Pancreas (tissue), 10 donors: Measurements from ENCODE around the gene PRRT1. TPM values are rescaled to one million over a fixed set of nuclear protein-coding genes. Genes with fewer than 3 reads are reported as not detected.

Source experiments
- ATAC-seq, 4 donors: fragments of 200-7000 bp; cut with Tn5 transposase; one replicate each; pipeline versions ENCODE4 v1.8.0 to v1.9.1; 2020; ENCODE audit warnings: mild to moderate bottlenecking in 4 of 4, moderate library complexity in 4 of 4
- DNase-seq, 6 donors: peaks; one replicate each; pipeline ENCODE4 v3.0.0-alpha.2; 2020
- FAIRE-seq: peaks from 2 replicates; lab custom pipeline; 2012; peaks lifted over from hg19 to GRCh38; lab: Jason Lieb, UNC
- H3K27ac ChIP-seq, 4 donors: fragments of 200-600 bp; sonication (generic); 1 replicate in 3 of 4; 2 replicates in 1 of 4; pipeline versions ENCODE4 v1.5.0 to v1.8.0; 2020
- H3K27me3 ChIP-seq, 4 donors: fragments of 200-600 bp; one replicate each; pipeline ENCODE4 v1.8.0; 2021
- H3K36me3 ChIP-seq, 3 donors: fragments of 200-600 bp; sonication (generic) in 1 of 3; one replicate each; pipeline versions ENCODE4 v1.5.0 to v1.8.0; 2020 to 2021
- H3K4me1 ChIP-seq, 3 donors: fragments of 200-600 bp; one replicate each; pipeline ENCODE4 v1.8.0; 2021
- H3K4me3 ChIP-seq, 4 donors: fragments of 200-600 bp; sonication (generic) in 2 of 4; one replicate each; pipeline versions ENCODE4 v1.5.0 to v1.8.0; 2020 to 2021
- H3K9me3 ChIP-seq, 4 donors: fragments of 200-600 bp; one replicate each; pipeline ENCODE4 v1.8.0; 2021
- CTCF ChIP-seq, 4 donors: fragments of 200-600 bp; sonication (generic) in 3 of 4; IDR thresholded peaks; one replicate each; pipeline versions ENCODE4 v1.5.0 to v1.8.0; 2021; ENCODE audit warnings: antibody characterized with exemption in 4 of 4
- WGBS, 2 donors: extraction: QIAGEN DNeasy Blood & Tissue Kit; methylation state at CpG; one replicate each; pipeline ENCODE4 v1.1.7; 2013; 5-methylcytosine and 5-hydroxymethylcytosine counted together
- intact Hi-C, 3 donors: fragments of 100-400 bp; cut with DNase I; formaldehyde crosslinking; loops; one replicate each; pipeline versions ENCODE4 v1.11.1 to v1.14.2; 2022
- polyA plus RNA-seq, 2 donors: library from polyadenylated mRNA; stranded (reverse); fragments of 200-250 nt; gene quantifications; one replicate each; pipeline ENCODE4 v1.2.3, GENCODE V29; 2013
- total RNA-seq, 6 donors: library from RNA; stranded (reverse); fragmentation: NEBNext Ultra II Directional in 4 of 6; extraction: Animal tissue kit (Norgen Biotek cat#: 25700) in 4 of 6; gene quantifications; one replicate each; pipeline versions ENCODE4 v1.2.1 to v1.2.4, GENCODE V29; 2021 to 2023
- donor health status: healthy with polysubstance abuse.
- donor health status: DM: no; HTN: no; CAD: no; lungs with moderate emphysema.
- donor health status: DM: no; HTN: no; CAD: no.
- donor health status: control.
- donor health status: control.
- donor health status: Bipolar disorder and iron deficiency.
- donor health status: DM: yes; HTN: yes; CAD: no.
- donor health status: DM: no; HTN: no; CAD: no.
- donor health status: DM: no; HTN: no; CAD: no.
- donor health status: DM: yes; HTN: yes; CAD: no.

The PRRT1 gene
- total and polyA plus RNA-seq, 8 donors: 0.08 to 5.8 (median 0.47) TPM

DNA sequence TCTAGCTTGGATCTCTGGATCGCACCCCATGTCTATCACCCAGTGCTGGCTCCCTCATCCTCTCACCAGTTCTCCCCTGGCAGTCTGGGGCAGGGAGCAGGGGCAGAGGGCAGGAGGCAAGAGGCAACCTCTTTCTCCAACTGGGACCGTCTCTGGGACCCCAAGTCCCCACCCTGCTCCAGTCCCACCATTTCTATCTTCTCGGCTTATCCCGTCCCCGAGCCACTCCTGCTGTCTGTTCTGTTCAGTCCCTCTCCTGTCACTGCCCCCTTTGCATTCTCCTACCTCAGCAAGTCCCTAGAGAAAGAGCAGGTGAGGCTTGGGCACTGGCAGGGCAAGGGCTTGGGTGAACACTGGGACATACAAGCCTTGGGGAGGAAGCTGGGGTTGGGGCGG lies 42.0 kb downstream of the PRRT1 start:
- ATAC-seq (no peak), DNase-seq (no peak), FAIRE-seq (no peak)
- intact Hi-C loops: loop anchor here in 1 of 3 donors (10.0 kb wide), 1 partner anchor 55 kb away; the partner anchor contains the start of gene EGFL8
- Histone ChIP-seq H3K36me3 (no peaks in the 10 kb centered on the region), H3K4me3 (no peak overlapping the region), H3K4me1 (peaks cover 0 to 8% (median 0%) of the 10 kb centered on the region in 3 donors), H3K9me3 (no peaks in the 10 kb centered on the region), H3K27me3 (no peaks in the 10 kb centered on the region), H3K27ac (no peak overlapping the region)
- TF ChIP-seq CTCF (IDR thresholded peaks at IDR 0.05): no peak
- WGBS, 2 donors: 35 to 37% methylated on average over 6 of the region's 6 CpGs

DNA sequence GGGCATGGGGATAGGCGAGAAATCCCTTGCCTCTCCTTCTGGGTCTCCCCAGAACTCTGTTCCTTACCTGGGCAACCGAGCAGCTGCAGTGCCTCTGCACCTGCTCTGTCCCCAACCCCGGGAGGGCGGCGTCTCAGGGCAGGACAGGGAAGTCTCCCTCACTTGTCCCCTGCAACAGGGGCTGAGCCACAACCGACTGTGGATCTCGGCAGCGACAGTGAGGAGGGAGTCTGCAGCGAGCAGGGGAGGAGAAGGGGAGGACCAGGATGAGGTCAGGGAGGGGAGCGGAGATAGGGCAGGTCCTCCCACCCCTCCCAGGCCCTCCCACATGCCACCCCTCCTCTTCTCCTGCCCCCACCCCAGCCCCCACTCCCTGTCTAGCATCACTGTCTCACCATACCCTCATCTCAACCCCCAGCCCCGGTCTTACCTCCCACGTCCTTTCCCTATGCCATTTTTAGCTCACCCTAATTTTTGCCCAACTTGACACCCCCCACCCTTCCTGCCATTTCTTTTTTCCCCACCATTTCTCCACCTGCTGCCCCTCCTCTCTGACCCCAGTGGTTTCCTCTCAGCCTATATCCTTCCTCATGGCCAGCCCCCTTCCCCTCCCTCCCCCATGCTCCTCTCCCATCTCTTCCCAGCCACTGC lies 42.5 kb downstream of the PRRT1 start, which contains the start of gene TNXB:
TSS of gene TNXB (minus strand) at position 225 of the 651 bp plus-strand sequence. CDS start 11,140 bp downstream, outside the sequence.
- ATAC-seq: peak in 3 of 4 donors; percentile 8 to 30 (median 17)
- H3K4me3 ChIP-seq: peak within 1 kb of the TSS in 1 of 4 donors; percentile 14
- DNase-seq: peak in 2 of 6 donors; percentile 43 to 56
- TF ChIP-seq CTCF (IDR thresholded peaks at IDR 0.05): no peak
- 9 to 11% methylated on average over 11 to 12 of the region's 12 CpGs for WGBS, 2 donors
- H3K27me3 ChIP-seq: no peaks in the 10 kb centered on the region
- peaks cover 0 to 8% (median 0%) of the 10 kb centered on the region in 3 donors for H3K4me1 ChIP-seq
- no peaks in the 10 kb centered on the region for H3K36me3 ChIP-seq
- H3K9me3 ChIP-seq: no peaks in the 10 kb centered on the region
- no peak for FAIRE-seq
- intact Hi-C loops: no loop called here
- H3K27ac ChIP-seq: peak within 1 kb of the TSS in 1 of 4 donors; percentile 33

- peak overlapping the region in 1 of 4 donors; percentile 14 for H3K4me3 ChIP-seq
- no peaks in the 10 kb centered on the region for H3K36me3 ChIP-seq
- WGBS, 2 donors: 34 to 41% methylated on average over 6 of the region's 6 CpGs
- peaks cover 0 to 5% (median 0%) of the 10 kb centered on the region in 3 donors for H3K4me1 ChIP-seq
- TF ChIP-seq CTCF (IDR thresholded peaks at IDR 0.05): no peak
- H3K27ac ChIP-seq: no peak overlapping the region
- no peak for FAIRE-seq
- H3K9me3 ChIP-seq: no peaks in the 10 kb centered on the region
- no peak for DNase-seq
- intact Hi-C loops: no loop called here
- ATAC-seq: peak in 2 of 4 donors; percentile 4 to 9
- no peaks in the 10 kb centered on the region for H3K27me3 ChIP-seq
These were observed 43.0 kb downstream of the PRRT1 start for GRCh38 chr6:32108727-32109113.

DNA sequence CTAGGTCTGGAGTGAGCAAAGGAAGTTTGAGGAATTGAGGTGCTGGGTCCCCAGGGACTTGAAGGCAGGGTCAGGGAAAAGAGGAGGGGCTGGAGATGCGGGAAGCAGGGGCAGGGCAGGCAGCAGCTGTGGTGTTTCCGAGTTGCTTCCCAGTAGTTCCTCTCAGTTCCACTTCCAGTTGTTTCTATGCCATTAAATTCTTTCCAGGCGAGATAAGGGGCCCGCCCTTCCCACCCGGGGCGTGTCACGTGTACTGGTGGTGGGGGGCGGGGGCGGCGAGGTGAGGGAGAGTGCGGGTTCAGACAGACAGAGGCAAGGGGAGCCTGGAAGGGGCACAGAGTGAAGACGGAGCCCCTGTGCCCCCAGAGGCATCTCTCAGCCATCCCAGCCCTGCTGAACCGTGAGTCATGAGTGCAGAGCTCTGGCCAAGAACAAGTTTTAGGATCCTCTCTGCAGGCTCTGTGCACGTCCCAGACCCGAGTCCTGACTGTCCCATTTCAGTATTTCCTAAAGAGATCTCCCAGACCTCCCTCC lies 43.6 kb downstream of the PRRT1 start:
- Histone ChIP-seq H3K27me3 (no peaks in the 10 kb centered on the region), H3K4me3 (peak overlapping the region in 1 of 4 donors; percentile 14), H3K9me3 (no peaks in the 10 kb centered on the region), H3K36me3 (no peaks in the 10 kb centered on the region), H3K27ac (peak overlapping the region in 1 of 4 donors; percentile 33), H3K4me1 (peaks cover 0 to 5% (median 0%) of the 10 kb centered on the region in 3 donors)
- intact Hi-C loops: no loop called here
- ATAC-seq (peak; percentile 39 to 65 (median 56)), DNase-seq (peak in 3 of 6 donors; percentile 34 to 46 (median 45)), FAIRE-seq (no peak)
- WGBS, 2 donors: 0 to 3% methylated on average over 15 of the region's 15 CpGs
- TF ChIP-seq CTCF (IDR thresholded peaks at IDR 0.05): no peak
